Activated naive CD8-positive, alpha-beta T cell treated with anti-CD3 and anti-CD28 coated beads, Interleukin-2, amount 50 U/mL, for 24 hours (primary cell): ENCODE data around the gene CD84.
"Not testable (repeated sequence)": the region's sequence is repeated elsewhere in the genome, so short reads cannot be mapped to it uniquely, and the experiment has no call there.

Source experiments
- ATAC-seq: fragments of 150-1000 bp; cut with Tn5 transposase; one replicate; pipeline ENCODE4 v1.10.0; 2021
- DNase-seq: peaks from one replicate; pipeline ENCODE4 v3.0.0; 2021
- H3K27ac Mint-ChIP-seq: one replicate; pipeline ENCODE4 v1.8.0; 2021; ENCODE audit warnings: mild to moderate bottlenecking, mixed read lengths
- H3K27me3 Mint-ChIP-seq: one replicate; pipeline ENCODE4 v1.8.0; 2021; ENCODE audit warnings: mixed read lengths
- H3K36me3 Mint-ChIP-seq: one replicate; pipeline ENCODE4 v1.8.0; 2021; ENCODE audit warnings: low read depth, mixed read lengths
- H3K4me1 Mint-ChIP-seq: one replicate; pipeline ENCODE4 v1.8.0; 2021; ENCODE audit warnings: mixed read lengths
- H3K4me3 Mint-ChIP-seq: one replicate; pipeline ENCODE4 v1.8.0; 2021; ENCODE audit warnings: mild to moderate bottlenecking, moderate library complexity, mixed read lengths
- H3K9me3 Mint-ChIP-seq: one replicate; pipeline ENCODE4 v1.8.0; 2021; ENCODE audit warnings: mixed read lengths

CD84 gene

GRCh38 chr1:160504651-160505050 is 74.6 kb downstream of the CD84 start:
- peaks cover 96% of the 10 kb centered on the region for H3K36me3 Mint-ChIP-seq
- peaks cover 61% of the 10 kb centered on the region for H3K9me3 Mint-ChIP-seq
- no peak for DNase-seq
- H3K27ac Mint-ChIP-seq = peak overlapping the region; percentile 26
- H3K4me3 Mint-ChIP-seq = no peak overlapping the region
- no peaks in the 10 kb centered on the region for H3K27me3 Mint-ChIP-seq
- H3K4me1 Mint-ChIP-seq = peaks cover 73% of the 10 kb centered on the region
- no peak for ATAC-seq

- H3K4me1 Mint-ChIP-seq = peaks cover 76% of the 10 kb centered on the region
These were observed 76.2 kb downstream of the CD84 start for GRCh38 chr1:160503087-160503486.

GRCh38 chr1:160500321-160500990 is 78.8 kb downstream of the CD84 start:
- Mint-ChIP-seq H3K27me3 (no peaks in the 10 kb centered on the region), H3K9me3 (peaks cover 48% of the 10 kb centered on the region), H3K36me3 (peaks cover 85% of the 10 kb centered on the region), H3K4me3 (no peak overlapping the region), H3K27ac (no peak overlapping the region), H3K4me1 (peaks cover 69% of the 10 kb centered on the region)
- DNase-seq (no peak), ATAC-seq (no peak)

More at GRCh38 chr1:160503087-160503486, 76.2 kb downstream of the CD84 start:
- Mint-ChIP-seq H3K4me3 (no peak overlapping the region), H3K27ac (peak overlapping the region; percentile 63), H3K36me3 (peaks cover 97% of the 10 kb centered on the region), H3K9me3 (peaks cover 63% of the 10 kb centered on the region), H3K27me3 (no peaks in the 10 kb centered on the region)
- ATAC-seq = no peak
- no peak for DNase-seq

GRCh38 chr1:160499631-160500030 is 79.7 kb downstream of the CD84 start:
- no peak for ATAC-seq

GRCh38 chr1:160498301-160499065 is 80.8 kb downstream of the CD84 start:
- Mint-ChIP-seq H3K9me3 (peaks cover 56% of the 10 kb centered on the region), H3K4me1 (peaks cover 51% of the 10 kb centered on the region), H3K27ac (peak overlapping the region; percentile 16), H3K36me3 (peaks cover 65% of the 10 kb centered on the region)
- not testable (repeated sequence) for H3K4me3 Mint-ChIP-seq, H3K27me3 Mint-ChIP-seq, ATAC-seq, DNase-seq

More at GRCh38 chr1:160499631-160500030, 79.7 kb downstream of the CD84 start:
- peaks cover 63% of the 10 kb centered on the region for H3K4me1 Mint-ChIP-seq
- no peaks in the 10 kb centered on the region for H3K27me3 Mint-ChIP-seq
- H3K36me3 Mint-ChIP-seq = peaks cover 76% of the 10 kb centered on the region
- no peak for DNase-seq
- peak overlapping the region; percentile 14 for H3K27ac Mint-ChIP-seq
- no peak overlapping the region for H3K4me3 Mint-ChIP-seq
- peaks cover 52% of the 10 kb centered on the region for H3K9me3 Mint-ChIP-seq

- peak overlapping the region; percentile 63 for H3K27ac Mint-ChIP-seq
- peak; percentile 78 for ATAC-seq
- H3K36me3 Mint-ChIP-seq = peaks cover 46% of the 10 kb centered on the region
- H3K27me3 Mint-ChIP-seq = no peaks in the 10 kb centered on the region
- H3K4me3 Mint-ChIP-seq = no peak overlapping the region
- no peak for DNase-seq
- peaks cover 42% of the 10 kb centered on the region for H3K9me3 Mint-ChIP-seq
- H3K4me1 Mint-ChIP-seq = peaks cover 32% of the 10 kb centered on the region
These were observed 83.0 kb downstream of the CD84 start for GRCh38 chr1:160496334-160496733.

GRCh38 chr1:160494620-160495019 is 84.7 kb downstream of the CD84 start:
- Mint-ChIP-seq H3K4me1 (peaks cover 32% of the 10 kb centered on the region), H3K27ac (peak overlapping the region; percentile 32), H3K9me3 (peaks cover 34% of the 10 kb centered on the region), H3K27me3 (no peaks in the 10 kb centered on the region), H3K4me3 (no peak overlapping the region), H3K36me3 (peaks cover 42% of the 10 kb centered on the region)
- no peak for ATAC-seq
- no peak for DNase-seq

GRCh38 chr1:160492617-160493016 is 86.7 kb downstream of the CD84 start:
- peaks cover 40% of the 10 kb centered on the region for H3K36me3 Mint-ChIP-seq
- H3K27me3 Mint-ChIP-seq = no peaks in the 10 kb centered on the region
- H3K4me3 Mint-ChIP-seq = no peak overlapping the region
- DNase-seq (no peak), ATAC-seq (peak; percentile 21)
- H3K27ac Mint-ChIP-seq = no peak overlapping the region
- peaks cover 25% of the 10 kb centered on the region for H3K4me1 Mint-ChIP-seq
- H3K9me3 Mint-ChIP-seq = peaks cover 17% of the 10 kb centered on the region

- DNase-seq (no peak), ATAC-seq (no peak)
- peaks cover 41% of the 10 kb centered on the region for H3K36me3 Mint-ChIP-seq
- H3K27ac Mint-ChIP-seq = no peak overlapping the region
- H3K4me1 Mint-ChIP-seq = peaks cover 25% of the 10 kb centered on the region
- no peaks in the 10 kb centered on the region for H3K27me3 Mint-ChIP-seq
- H3K4me3 Mint-ChIP-seq = no peak overlapping the region
- peaks cover 17% of the 10 kb centered on the region for H3K9me3 Mint-ChIP-seq
These were observed 87.3 kb downstream of the CD84 start for GRCh38 chr1:160491981-160492380.
